WTC11 (cell line): ENCODE results near the gene FNDC3B. TPM values are rescaled to one million over a fixed set of nuclear protein-coding genes. Genes with fewer than 3 reads are reported as not detected.

Experiments
- ATAC-seq: fragments of 200-7000 bp; cut with Tn5 transposase; 2 replicates; pipeline ENCODE4 v1.10.0; 2021; ENCODE audit warnings: mild to moderate bottlenecking, moderate library complexity
- CTCF ChIA-PET: fragments of 300-600 bp; sonication (Branson Sonifier 250); formaldehyde crosslinking; loops from one replicate; lab custom pipeline; 2021; ENCODE audit warnings: antibody characterized with exemption; lab: Charles Lee
- POLR2A ChIA-PET: fragments of 350-600 bp; sonication (Branson Sonifier 250); formaldehyde crosslinking; loops from one replicate; lab custom pipeline; 2021; ENCODE audit warnings: antibody characterized with exemption; lab: Charles Lee
- DNase-seq: peaks from one replicate; pipeline ENCODE4 v3.0.0; 2021; ENCODE audit warnings: low spot score
- H3K27ac Mint-ChIP-seq: 2 replicates; pipeline ENCODE4 v1.8.0; 2021; ENCODE audit warnings: mixed read lengths
- H3K27me3 Mint-ChIP-seq: 2 replicates; pipeline ENCODE4 v1.8.0; 2021; ENCODE audit warnings: low read depth, mild to moderate bottlenecking, moderate library complexity, mixed read lengths
- H3K36me3 Mint-ChIP-seq: 2 replicates; pipeline ENCODE4 v1.8.0; 2021; ENCODE audit warnings: mixed read lengths
- H3K4me1 Mint-ChIP-seq: 2 replicates; pipeline ENCODE4 v1.8.0; 2022; ENCODE audit warnings: mixed read lengths
- H3K4me3 Mint-ChIP-seq: 2 replicates; pipeline ENCODE4 v1.8.0; 2021; ENCODE audit warnings: mild to moderate bottlenecking, moderate library complexity, mixed read lengths
- H3K9me3 Mint-ChIP-seq: 2 replicates; pipeline ENCODE4 v1.8.0; 2021; ENCODE audit warnings: mixed read lengths
- AR ChIP-seq: fragments of 250-450 bp; sonication (Bioruptor Pico); IDR thresholded peaks from 2 replicates; pipeline ENCODE4 v1.9.0; 2021; ENCODE audit warnings: mild to moderate bottlenecking
- ATF2 ChIP-seq: sonication (generic); formaldehyde crosslinking; IDR thresholded peaks from 2 replicates; pipeline ENCODE4 v1.8.1; 2022; ENCODE audit warnings: low read depth, missing genetic modification reagents, borderline replicate concordance
- CREM ChIP-seq: sonication (generic); formaldehyde crosslinking; IDR thresholded peaks from 2 replicates; pipeline ENCODE4 v1.8.1; 2022; ENCODE audit warnings: mild to moderate bottlenecking, missing genetic modification reagents, moderate library complexity
- CTCF ChIP-seq: fragments of 200-600 bp; IDR thresholded peaks from 2 replicates; pipeline ENCODE4 v1.8.0; 2022; ENCODE audit warnings: antibody characterized with exemption
- ELF4 ChIP-seq: sonication (generic); formaldehyde crosslinking; IDR thresholded peaks from 2 replicates; pipeline ENCODE4 v1.8.1; 2022; ENCODE audit warnings: low read depth, mild to moderate bottlenecking, moderate library complexity, missing genetic modification reagents
- ERG ChIP-seq: fragments of 250-450 bp; sonication (Bioruptor Pico); IDR thresholded peaks from 2 replicates; pipeline ENCODE4 v1.8.0; 2021; ENCODE audit warnings: mild to moderate bottlenecking
- ESRRA ChIP-seq: sonication (generic); formaldehyde crosslinking; IDR thresholded peaks from 2 replicates; pipeline ENCODE4 v1.8.1; 2022; ENCODE audit warnings: mild to moderate bottlenecking, missing genetic modification reagents, borderline replicate concordance
- ETV6 ChIP-seq: sonication (generic); formaldehyde crosslinking; IDR thresholded peaks from 2 replicates; pipeline ENCODE4 v1.8.1; 2022; ENCODE audit warnings: mild to moderate bottlenecking, missing genetic modification reagents
- FOXK1 ChIP-seq: sonication (generic); formaldehyde crosslinking; IDR thresholded peaks from 2 replicates; pipeline ENCODE4 v1.8.0; 2022; ENCODE audit warnings: mild to moderate bottlenecking, moderate library complexity, missing genetic modification reagents
- GTF2I ChIP-seq: fragments of 250-450 bp; sonication (Bioruptor Pico); conservative IDR thresholded peaks from 2 replicates; pipeline ENCODE4 v1.4.0; 2021; ENCODE audit warnings: mild to moderate bottlenecking
- HMGA2 ChIP-seq: fragments of 250-450 bp; sonication (Bioruptor Pico); IDR thresholded peaks from 2 replicates; pipeline ENCODE4 v1.4.0; 2021; ENCODE audit warnings: mild to moderate bottlenecking, moderate library complexity
- IRF1 ChIP-seq: sonication (generic); formaldehyde crosslinking; IDR thresholded peaks from 2 replicates; pipeline ENCODE4 v1.8.0; 2023; ENCODE audit warnings: missing genetic modification reagents
- KAT7 ChIP-seq: sonication (generic); formaldehyde crosslinking; IDR thresholded peaks from 2 replicates; pipeline ENCODE4 v1.8.1; 2023; ENCODE audit warnings: missing genetic modification reagents, mild to moderate bottlenecking, borderline replicate concordance
- MAX ChIP-seq: sonication (generic); formaldehyde crosslinking; IDR thresholded peaks from 2 replicates; pipeline ENCODE4 v1.8.0; 2022; ENCODE audit warnings: mild to moderate bottlenecking, missing genetic modification reagents
- MLX ChIP-seq: sonication (generic); formaldehyde crosslinking; IDR thresholded peaks from 2 replicates; pipeline ENCODE4 v1.8.1; 2023; ENCODE audit warnings: mild to moderate bottlenecking, missing genetic modification reagents, moderate library complexity
- NFATC4 ChIP-seq: fragments of 250-450 bp; sonication (Bioruptor Pico); IDR thresholded peaks from 2 replicates; pipeline ENCODE4 v1.9.0; 2021; ENCODE audit warnings: mild to moderate bottlenecking
- NR1H2 ChIP-seq: sonication (generic); formaldehyde crosslinking; IDR thresholded peaks from 2 replicates; pipeline ENCODE4 v1.9.0; 2021; ENCODE audit warnings: mild to moderate bottlenecking, moderate library complexity, missing genetic modification reagents
- NR2C2 ChIP-seq: sonication (generic); formaldehyde crosslinking; IDR thresholded peaks from 2 replicates; pipeline ENCODE4 v1.8.0; 2022; ENCODE audit warnings: mild to moderate bottlenecking, missing genetic modification reagents
- OVOL2 ChIP-seq: fragments of 250-450 bp; sonication (Bioruptor Pico); IDR thresholded peaks from 2 replicates; pipeline ENCODE4 v1.9.0; 2021; ENCODE audit warnings: mild to moderate bottlenecking, borderline replicate concordance
- PRRX2 ChIP-seq: fragments of 250-450 bp; sonication (Bioruptor Pico); IDR thresholded peaks from 2 replicates; pipeline ENCODE4 v1.8.0; 2021; ENCODE audit warnings: mild to moderate bottlenecking
- SOX15 ChIP-seq: fragments of 250-450 bp; sonication (Bioruptor Pico); IDR thresholded peaks from 2 replicates; pipeline ENCODE4 v1.9.0; 2021; ENCODE audit warnings: mild to moderate bottlenecking
- TCF7 ChIP-seq: sonication (generic); formaldehyde crosslinking; IDR thresholded peaks from 2 replicates; pipeline ENCODE4 v1.8.0; 2022; ENCODE audit warnings: mild to moderate bottlenecking, low read depth, missing genetic modification reagents, moderate library complexity
- TEAD1 ChIP-seq: sonication (generic); formaldehyde crosslinking; IDR thresholded peaks from 2 replicates; pipeline ENCODE4 v1.8.0; 2022; ENCODE audit warnings: mild to moderate bottlenecking, missing genetic modification reagents
- TP53 ChIP-seq: sonication (generic); formaldehyde crosslinking; IDR thresholded peaks from 2 replicates; pipeline ENCODE4 v1.8.1; 2023; ENCODE audit warnings: mild to moderate bottlenecking, missing genetic modification reagents
- ZNF416 ChIP-seq: fragments of 250-450 bp; sonication (Bioruptor Pico); IDR thresholded peaks from 2 replicates; pipeline ENCODE4 v1.9.0; 2021; ENCODE audit warnings: mild to moderate bottlenecking, inconsistent platforms
- ZNF423 ChIP-seq: fragments of 250-450 bp; sonication (Bioruptor Pico); IDR thresholded peaks from 2 replicates; pipeline ENCODE4 v2.1.2; 2022; ENCODE audit warnings: mild to moderate bottlenecking, moderate library complexity
- total RNA-seq: library from RNA; stranded (reverse); gene quantifications from 3 replicates; pipeline ENCODE4 v1.2.3, GENCODE V29; 2021

FNDC3B gene
- total RNA-seq, 1 experiment from 2014 or later = 42.8 TPM

- TF ChIP-seq GTF2I (CRISPR knock-in tag) = no peak
- TF ChIP-seq NFATC4 = no peak
- TF ChIP-seq NR2C2 = no peak
- TF ChIP-seq OVOL2 = no peak
- no peak for TF ChIP-seq MAX (CRISPR knock-in tag)
- no peak for TF ChIP-seq ATF2 (CRISPR knock-in tag)
- no peak for TF ChIP-seq KAT7
- no peak for TF ChIP-seq MLX (CRISPR knock-in tag)
- TF ChIP-seq NR1H2 (CRISPR knock-in tag) = no peak
- no peak for TF ChIP-seq ZNF416 (CRISPR knock-in tag)
- TF ChIP-seq ESRRA = no peak
- no peak for TF ChIP-seq ZNF423 (CRISPR knock-in tag)
- TF ChIP-seq ETV6 (CRISPR knock-in tag) = no peak
- no peak for TF ChIP-seq PRRX2 (CRISPR knock-in tag)
- TF ChIP-seq, all 79 proteins: peak for 0
These were observed 149.8 kb downstream of the FNDC3B start (continued) for GRCh38 chr3:172189213-172189612.

GRCh38 chr3:172189987-172190603 lies 150.7 kb downstream of the FNDC3B start:
- Mint-ChIP-seq H3K27ac (no peak overlapping the region), H3K27me3 (no peaks in the 10 kb centered on the region), H3K4me1 (peaks cover 38% of the 10 kb centered on the region), H3K36me3 (peaks cover 4% of the 10 kb centered on the region; the same call in 1 of the 2 replicates), H3K9me3 (peaks cover 5% of the 10 kb centered on the region), H3K4me3 (no peak overlapping the region)
- POLR2A ChIA-PET = no interaction called here
- ATAC-seq (no peak), DNase-seq (no peak)
- TF ChIP-seq ERG (no peak), AR (CRISPR knock-in tag) (no peak)
- CTCF ChIA-PET = no interaction called here

- no peak for ATAC-seq
- CTCF ChIA-PET = no interaction called here
- peaks cover 5% of the 10 kb centered on the region for H3K9me3 Mint-ChIP-seq
- peaks cover 39% of the 10 kb centered on the region for H3K4me1 Mint-ChIP-seq
- no peak overlapping the region for H3K27ac Mint-ChIP-seq
- H3K4me3 Mint-ChIP-seq = no peak overlapping the region
- no peak for DNase-seq
- no peaks in the 10 kb centered on the region for H3K27me3 Mint-ChIP-seq
- H3K36me3 Mint-ChIP-seq = peaks cover 4% of the 10 kb centered on the region; the same call in 1 of the 2 replicates
- POLR2A ChIA-PET = no interaction called here
- TF ChIP-seq PRRX2 (CRISPR knock-in tag) (no peak), HMGA2 (CRISPR knock-in tag) (no peak), MAX (CRISPR knock-in tag) (no peak), CREM (CRISPR knock-in tag) (no peak), IRF1 (no peak), TEAD1 (CRISPR knock-in tag) (no peak), SOX15 (CRISPR knock-in tag) (no peak), NR2C2 (no peak), TP53 (CRISPR knock-in tag) (no peak), TCF7 (CRISPR knock-in tag) (no peak), NFATC4 (no peak), FOXK1 (CRISPR knock-in tag) (no peak), ELF4 (CRISPR knock-in tag) (no peak), CTCF (no peak), OVOL2 (no peak)
These were observed 151.6 kb downstream of the FNDC3B start for GRCh38 chr3:172190980-172191379.
